GM13976 (cell line): ENCODE results near the gene CCDC190.
A peak's percentile ranks its signal among the peaks of the same experiment; 100 is the strongest.

Source experiments
- DNase-seq: peaks from one replicate; pipeline ENCODE4 v3.0.0; 2012; ENCODE audit warnings: low spot score
- in situ Hi-C: fragments of 300-500 bp; cut with MboI; formaldehyde crosslinking; loops from one replicate; pipeline ENCODE4 v1.12.0; 2022; ENCODE audit warnings: low sequenced_read_pairs, mixed read lengths, inconsistent platforms; ENCODE audit not compliant: unreplicated experiment
- TF ChIP-seq, protein P1 (sequence below): IDR thresholded peaks from 2 replicates; pipeline ENCODE4 v1.5.1; 2012; ENCODE audit warnings: borderline replicate concordance, mild to moderate bottlenecking; ENCODE audit not compliant: insufficient read depth; ENCODE audit errors: extremely low read depth, missing control alignments, control extremely low read depth

CCDC190 gene

DNA sequence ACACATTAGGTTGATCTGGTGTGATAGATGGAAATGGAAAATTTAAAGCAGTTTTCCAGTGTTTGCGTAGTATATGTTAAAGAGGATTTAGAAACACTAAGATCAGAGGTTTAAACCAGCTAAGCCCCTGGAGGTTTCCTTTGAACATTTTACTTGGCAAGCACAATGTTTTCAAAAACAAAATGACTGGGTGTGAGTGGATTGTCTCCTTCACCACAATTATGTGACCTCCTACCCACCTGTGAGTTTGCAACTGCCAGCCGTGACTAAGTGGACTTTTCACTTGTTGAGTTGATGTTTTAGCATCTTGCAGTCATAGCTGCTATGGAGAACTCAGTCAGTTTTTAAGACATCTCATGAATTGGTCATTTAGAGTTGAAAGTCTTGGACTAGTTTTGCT lies 4.7 kb downstream of the CCDC190 start:
- no peak for DNase-seq
- in situ Hi-C loops: loop anchor here (10.0 kb wide), 1 partner anchor 449 kb away; no protein-coding TSS in a partner anchor
- TF ChIP-seq, protein P1, sequence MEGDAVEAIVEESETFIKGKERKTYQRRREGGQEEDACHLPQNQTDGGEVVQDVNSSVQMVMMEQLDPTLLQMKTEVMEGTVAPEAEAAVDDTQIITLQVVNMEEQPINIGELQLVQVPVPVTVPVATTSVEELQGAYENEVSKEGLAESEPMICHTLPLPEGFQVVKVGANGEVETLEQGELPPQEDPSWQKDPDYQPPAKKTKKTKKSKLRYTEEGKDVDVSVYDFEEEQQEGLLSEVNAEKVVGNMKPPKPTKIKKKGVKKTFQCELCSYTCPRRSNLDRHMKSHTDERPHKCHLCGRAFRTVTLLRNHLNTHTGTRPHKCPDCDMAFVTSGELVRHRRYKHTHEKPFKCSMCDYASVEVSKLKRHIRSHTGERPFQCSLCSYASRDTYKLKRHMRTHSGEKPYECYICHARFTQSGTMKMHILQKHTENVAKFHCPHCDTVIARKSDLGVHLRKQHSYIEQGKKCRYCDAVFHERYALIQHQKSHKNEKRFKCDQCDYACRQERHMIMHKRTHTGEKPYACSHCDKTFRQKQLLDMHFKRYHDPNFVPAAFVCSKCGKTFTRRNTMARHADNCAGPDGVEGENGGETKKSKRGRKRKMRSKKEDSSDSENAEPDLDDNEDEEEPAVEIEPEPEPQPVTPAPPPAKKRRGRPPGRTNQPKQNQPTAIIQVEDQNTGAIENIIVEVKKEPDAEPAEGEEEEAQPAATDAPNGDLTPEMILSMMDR: no peak

DNA sequence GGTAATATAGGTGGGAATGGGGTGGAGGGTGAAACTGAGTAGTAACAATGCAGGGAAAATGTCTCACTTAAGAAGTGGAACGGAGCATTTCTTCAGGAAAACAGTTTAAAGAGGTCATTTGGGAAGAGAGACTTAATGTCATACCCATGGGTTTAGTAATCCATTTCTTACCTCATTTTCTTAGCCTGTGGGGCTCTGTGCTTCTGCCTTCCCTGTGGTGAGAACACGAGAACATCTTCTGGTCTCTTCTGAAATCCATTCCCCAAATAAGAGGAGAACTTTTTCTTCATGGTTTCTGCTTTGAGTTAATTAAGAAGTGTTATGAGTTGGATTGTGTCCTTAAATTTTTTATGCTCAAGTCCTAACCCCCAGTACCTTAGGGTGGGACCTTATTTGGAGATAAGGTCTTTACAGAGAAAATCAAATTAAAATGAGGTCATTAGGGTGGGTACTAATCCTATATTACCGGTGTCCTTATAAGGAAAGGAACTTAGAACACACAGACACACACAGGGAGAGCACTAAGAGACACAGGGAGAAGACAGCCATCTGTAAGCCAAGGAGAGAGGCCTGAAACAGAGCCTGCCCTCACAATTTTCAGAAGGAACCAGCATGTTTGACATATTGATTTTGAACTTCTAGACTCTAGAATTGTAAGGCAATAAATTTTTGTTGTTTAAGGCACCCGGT lies 5.4 kb downstream of the CCDC190 start:
- TF ChIP-seq, protein P1: no peak
- in situ Hi-C loops: loop anchor here (10.0 kb wide), 1 partner anchor 449 kb away; no protein-coding TSS in a partner anchor
- no peak for DNase-seq

DNA sequence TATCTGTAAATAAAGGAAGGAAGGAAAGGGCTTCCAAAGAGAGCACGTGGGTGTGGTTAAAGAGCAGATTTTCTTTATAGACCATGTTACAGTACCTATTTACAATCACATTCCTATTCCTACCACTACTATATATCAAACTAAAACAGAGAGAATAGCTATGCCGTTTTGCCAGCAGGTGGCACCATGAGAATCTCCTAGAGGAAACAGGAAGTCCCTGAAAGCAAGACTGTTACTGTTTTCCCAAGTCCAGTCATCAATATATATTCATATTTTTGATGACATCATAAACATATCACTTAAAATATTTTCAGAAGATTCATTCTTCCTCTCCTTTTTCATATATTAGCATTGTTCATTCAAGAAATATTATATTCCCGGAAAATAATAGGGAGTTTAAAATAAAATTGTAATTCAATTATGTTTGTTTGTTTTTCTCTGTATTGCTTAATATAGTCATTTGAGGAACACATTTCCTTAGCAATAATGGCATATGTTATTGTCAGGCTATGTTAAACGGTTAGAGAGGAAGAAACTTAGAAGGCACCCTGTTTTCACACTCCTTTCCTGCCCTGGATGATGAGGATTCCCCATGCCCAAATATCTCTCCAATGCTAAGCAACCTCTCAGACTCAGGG lies 6.6 kb downstream of the CCDC190 start:
- in situ Hi-C loops: loop anchor here (10.0 kb wide), 1 partner anchor 450 kb away; no protein-coding TSS in a partner anchor
- TF ChIP-seq, protein P1: peak; percentile 68
- peak; percentile 66 for DNase-seq

DNA sequence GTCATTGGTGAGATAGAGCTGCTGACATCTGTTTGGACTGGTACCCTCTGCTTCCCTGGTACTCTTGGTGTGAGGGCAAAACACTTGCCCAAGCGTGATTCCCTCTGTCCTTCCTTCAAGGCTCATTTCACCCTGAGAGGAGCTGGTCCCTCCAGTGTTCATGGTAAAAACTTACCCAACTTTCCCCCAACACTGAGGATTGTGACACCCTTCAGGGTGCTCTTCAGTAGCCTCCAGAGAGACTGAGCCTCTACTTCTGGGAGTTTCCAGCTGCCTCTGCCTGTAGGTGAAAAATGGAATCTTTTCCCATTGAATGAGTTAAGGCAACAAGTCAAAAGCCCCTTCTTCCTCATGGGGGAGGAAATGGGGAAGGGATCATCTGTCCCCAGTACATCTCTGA lies 9.6 kb downstream of the CCDC190 start:
- no peak for DNase-seq
- in situ Hi-C loops: loop anchor here (10.0 kb wide), 1 partner anchor 453 kb away; no protein-coding TSS in a partner anchor
- TF ChIP-seq, protein P1: no peak

DNA sequence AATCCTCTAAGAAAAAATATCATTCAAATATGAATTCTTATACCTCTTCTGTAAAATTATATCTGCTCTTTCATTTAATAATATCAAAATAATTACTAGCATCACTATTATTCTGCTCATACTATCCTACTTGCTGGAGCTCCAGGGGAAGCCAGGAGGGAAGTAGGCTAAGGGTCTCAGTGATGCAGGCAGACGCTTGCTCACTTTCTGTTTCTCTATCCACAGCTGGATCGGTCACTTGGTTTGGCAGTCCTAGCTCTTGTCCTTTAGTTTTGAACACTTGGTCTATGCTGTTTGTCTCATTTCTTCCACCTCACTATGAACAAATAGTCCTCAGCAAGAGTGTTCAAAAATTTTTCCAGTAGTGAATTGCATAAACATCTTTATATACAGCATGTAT lies 11.3 kb downstream of the CCDC190 start:
- TF ChIP-seq, protein P1: no peak
- in situ Hi-C loops: loop anchor here (10.0 kb wide), 1 partner anchor 455 kb away; no protein-coding TSS in a partner anchor
- DNase-seq: no peak

DNA sequence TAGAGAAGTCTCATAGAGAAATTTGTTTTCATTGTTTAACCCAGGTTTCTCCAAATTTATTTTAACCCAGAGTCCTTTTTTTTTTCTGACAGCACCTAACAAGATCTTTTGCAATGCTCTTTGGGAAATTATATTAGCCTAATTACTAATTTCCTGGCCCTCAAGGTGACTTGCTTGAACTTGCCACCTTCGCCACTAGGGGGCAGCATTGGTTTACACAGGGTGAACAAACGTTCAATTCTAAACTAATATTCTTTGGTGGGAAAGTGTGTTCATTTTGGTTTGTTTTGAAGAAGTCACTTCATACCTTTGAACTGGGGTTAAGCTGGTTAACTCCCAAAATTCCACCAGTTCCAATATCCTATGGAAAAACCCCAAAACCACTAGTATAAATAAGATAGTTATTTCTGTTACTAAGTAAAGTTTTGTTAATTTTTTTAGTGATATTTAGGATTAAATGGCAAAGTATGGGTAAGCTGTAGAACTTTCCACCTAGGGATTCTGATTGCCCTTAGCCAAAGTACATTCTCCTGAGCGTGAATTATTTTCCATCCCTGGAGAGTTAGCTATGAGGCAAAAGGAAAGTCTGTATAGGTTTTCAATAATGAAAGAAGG lies 13.0 kb downstream of the CCDC190 start:
- in situ Hi-C loops: no loop called here
- DNase-seq: peak; percentile 70
- TF ChIP-seq, protein P1: peak; percentile 89
